OCI-LY3 (cell line): Measurements from ENCODE around the gene FSIP1.

Source experiments
- EZH2phosphoT487 ChIP-seq: fragments of 200-600 bp; shearing (Covaris generic); IDR thresholded peaks from 2 replicates; pipeline ENCODE4 v1.6.1; 2018; ENCODE audit warnings: antibody characterized with exemption, mixed run types, low read depth
- TF ChIP-seq, protein P1 (sequence below): fragments of 200-600, 300-600 bp; sonication (generic); IDR thresholded peaks from 2 replicates; pipeline ENCODE4 v1.5.1; 2014; ENCODE audit warnings: antibody characterized with exemption, low read length, low read depth

DNA sequence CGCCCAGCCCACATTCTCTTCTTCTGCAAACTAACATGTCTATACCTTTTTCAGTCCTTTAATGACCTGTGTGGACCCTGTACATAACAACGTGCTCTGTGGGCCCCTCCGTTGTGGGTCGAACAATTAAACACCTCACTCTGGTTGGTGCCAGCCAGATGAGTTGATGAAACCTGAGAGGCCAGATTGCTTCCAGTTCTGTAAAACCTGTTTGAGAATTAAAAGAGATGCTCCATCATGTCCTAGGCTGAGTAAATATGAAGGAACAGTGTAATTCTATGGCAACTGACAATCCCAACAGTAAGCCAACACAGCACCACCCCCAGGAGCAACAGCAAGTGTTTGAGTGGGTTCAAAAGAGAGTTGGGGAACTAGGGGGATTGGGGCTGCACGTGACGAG, 207.5 kb downstream of the FSIP1 start:
- TF ChIP-seq, protein P1, sequence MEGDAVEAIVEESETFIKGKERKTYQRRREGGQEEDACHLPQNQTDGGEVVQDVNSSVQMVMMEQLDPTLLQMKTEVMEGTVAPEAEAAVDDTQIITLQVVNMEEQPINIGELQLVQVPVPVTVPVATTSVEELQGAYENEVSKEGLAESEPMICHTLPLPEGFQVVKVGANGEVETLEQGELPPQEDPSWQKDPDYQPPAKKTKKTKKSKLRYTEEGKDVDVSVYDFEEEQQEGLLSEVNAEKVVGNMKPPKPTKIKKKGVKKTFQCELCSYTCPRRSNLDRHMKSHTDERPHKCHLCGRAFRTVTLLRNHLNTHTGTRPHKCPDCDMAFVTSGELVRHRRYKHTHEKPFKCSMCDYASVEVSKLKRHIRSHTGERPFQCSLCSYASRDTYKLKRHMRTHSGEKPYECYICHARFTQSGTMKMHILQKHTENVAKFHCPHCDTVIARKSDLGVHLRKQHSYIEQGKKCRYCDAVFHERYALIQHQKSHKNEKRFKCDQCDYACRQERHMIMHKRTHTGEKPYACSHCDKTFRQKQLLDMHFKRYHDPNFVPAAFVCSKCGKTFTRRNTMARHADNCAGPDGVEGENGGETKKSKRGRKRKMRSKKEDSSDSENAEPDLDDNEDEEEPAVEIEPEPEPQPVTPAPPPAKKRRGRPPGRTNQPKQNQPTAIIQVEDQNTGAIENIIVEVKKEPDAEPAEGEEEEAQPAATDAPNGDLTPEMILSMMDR = no peak
- TF ChIP-seq EZH2phosphoT487 = no peak
